Measurements from ENCODE around the gene SNN. TPM values are rescaled to one million over a fixed set of nuclear protein-coding genes. Genes with fewer than 3 reads are reported as not detected.

Gene SNN
- total and polyA plus RNA-seq, 2 of the 8 experiments (the other 6 are each of a cell fraction or from before 2014, with no cell fraction given): 37.4 to 66.9 TPM

GRCh38 chr16:11692651-11693050 lies 24.4 kb downstream of the SNN start:
- H3K4me2 ChIP-seq (ENCODE audit: insufficient read depth in 1 of 2, low read depth in 2 of 2, low read length in 2 of 2): no peak overlapping the region
- H4K8ac ChIP-seq (ENCODE audit: extremely low read depth, insufficient read depth, low read length): no peak overlapping the region
- H4K20me1 ChIP-seq (replicated peaks in 1 of 2; ENCODE audit: control insufficient read depth in 1 of 2, insufficient read depth in 2 of 2, low read length in 2 of 2): peaks cover 0 to 1% of the 10 kb centered on the region in 2 experiments
- H3K79me1 ChIP-seq (ENCODE audit: low read depth, low read length): peaks cover 8% of the 10 kb centered on the region
- no peak for FAIRE-seq
- no peaks in the 10 kb centered on the region for H3K79me2 ChIP-seq (ENCODE audit: control insufficient read depth in 1 of 2, insufficient read depth in 2 of 2, low read length in 2 of 2)
- no peak overlapping the region for H4K91ac ChIP-seq (replicated peaks; ENCODE audit: insufficient read length, low read length)
- H4K5ac ChIP-seq (ENCODE audit: insufficient read length, low read depth, low read length): no peak overlapping the region
- WGBS, 2 experiments (ENCODE audit: extremely low coverage in 1 of 2, insufficient coverage in 1 of 2, insufficient read length in 1 of 2, insufficient replicate concordance in 2 of 2, low coverage in 1 of 2, low lambda C conversion rate in 2 of 2, missing lambda C conversion rate in 1 of 2): 94% methylated on average over 6 of the region's 6 CpGs; no CpG with 5 or more reads in 1 of the 2 experiments
- H2AFZ ChIP-seq (ENCODE audit: low read length): no peak overlapping the region
- DNase-seq (ENCODE audit: low read depth in 1 of 2, low spot score in 2 of 2): no peak
- no peak overlapping the region for H2AK5ac ChIP-seq (ENCODE audit: low read depth, low read length)
- no peak overlapping the region for H3K4ac ChIP-seq (replicated peaks; ENCODE audit: insufficient read length, low read depth, low read length)
- H3K23ac ChIP-seq (ENCODE audit: insufficient read length): no peak overlapping the region
- no peak overlapping the region for H3K4me3 ChIP-seq (ENCODE audit: extremely low read depth in 1 of 4, insufficient read depth in 2 of 4, low read depth in 3 of 4, low read length in 4 of 4)
- no peak overlapping the region for H2BK12ac ChIP-seq (ENCODE audit: low read depth, low read length)
- H3K36me3 ChIP-seq (ENCODE audit: control insufficient read depth in 2 of 4, insufficient read depth in 4 of 4, low read length in 3 of 4): peaks cover 0 to 24% (median 13%) of the 10 kb centered on the region in 4 experiments; a peak in 6 of 8 replicates
- TF ChIP-seq SRF (IDR thresholded peaks at IDR 0.05; ENCODE audit: low read depth, low read length) (no peak), EZH2 (IDR thresholded peaks at IDR 0.05; ENCODE audit: low read depth, low read length, severe bottlenecking) (no peak), SAP30 (IDR thresholded peaks at IDR 0.05; ENCODE audit: insufficient read depth, insufficient replicate concordance, low read length) (no peak), EP300 (IDR thresholded peaks at IDR 0.05; ENCODE audit: borderline replicate concordance in 1 of 2, low read depth in 2 of 2, low read length in 2 of 2) (no peak), POLR2AphosphoS5 (IDR thresholded peaks at IDR 0.05; ENCODE audit: low read depth, low read length) (no peak), CEBPB (IDR thresholded peaks at IDR 0.05; ENCODE audit: low read depth, low read length) (no peak), RXRA (IDR thresholded peaks at IDR 0.05; ENCODE audit: insufficient read depth, low read depth, low read length) (no peak), SUZ12 (IDR thresholded peaks at IDR 0.05; ENCODE audit: low read length) (no peak), BRCA1 (IDR thresholded peaks at IDR 0.05; ENCODE audit: low read depth, low read length) (no peak), HDAC2 (IDR thresholded peaks at IDR 0.05; ENCODE audit: borderline replicate concordance in 1 of 2, low read depth in 2 of 2, low read length in 2 of 2) (no peak), E2F6 (IDR thresholded peaks at IDR 0.05) (no peak)
- H3K23me2 ChIP-seq (ENCODE audit: low read depth, low read length): no peaks in the 10 kb centered on the region
- POLR2A ChIA-PET (ENCODE audit: partially characterized antibody): interaction anchor here (1.0 kb wide), 1 partner anchor 9 kb away, joined by 4 read pairs; no protein-coding TSS in a partner anchor
- no peak overlapping the region for H3K18ac ChIP-seq (ENCODE audit: extremely low read depth, low read length)
- CTCF ChIA-PET (ENCODE audit: partially characterized antibody): interaction anchor here (0.7 to 1.1 kb wide), 2 partner anchors 120 to 296 kb away, joined by 3 to 4 read pairs; no protein-coding TSS in a partner anchor
- H3K14ac ChIP-seq (ENCODE audit: insufficient read length): no peak overlapping the region
- H2BK20ac ChIP-seq (ENCODE audit: low read length): no peak overlapping the region
- no peak overlapping the region for H3K27ac ChIP-seq (ENCODE audit: low read depth, low read length)
- H2BK5ac ChIP-seq (ENCODE audit: low read depth, low read length): no peak overlapping the region
- no peak overlapping the region for H3K56ac ChIP-seq (replicated peaks; ENCODE audit: insufficient read length, low read depth, low read length)
- H3K4me1 ChIP-seq (replicated peaks in 1 of 4; ENCODE audit: control insufficient read depth in 3 of 4, insufficient read depth in 4 of 4, low read length in 3 of 4): no peaks in the 10 kb centered on the region
- H2BK120ac ChIP-seq (replicated peaks; ENCODE audit: low read depth, low read length): no peak overlapping the region
- no peaks in the 10 kb centered on the region for H3K27me3 ChIP-seq (replicated peaks in 1 of 4; ENCODE audit: control insufficient read depth in 3 of 4, extremely low read depth in 1 of 4, insufficient read depth in 3 of 4, low read length in 3 of 4)
- H2BK15ac ChIP-seq (ENCODE audit: low read length): no peak overlapping the region
- no peaks in the 10 kb centered on the region for H3K9me3 ChIP-seq (ENCODE audit: insufficient read depth in 2 of 2, low read depth in 1 of 2, low read length in 1 of 2)
- no peak overlapping the region for H3K9ac ChIP-seq (replicated peaks in 1 of 4; ENCODE audit: extremely low read depth in 1 of 4, low read depth in 3 of 4, low read length in 3 of 4)
